Colon (tissue), 2 donors: ENCODE data around the gene CRY2.

Source experiments
- FAIRE-seq: peaks from 2 replicates; lab custom pipeline; 2012; peaks lifted over from hg19 to GRCh38; lab: Jason Lieb, UNC
- donor health status: control.
- donor health status: control.

Gene CRY2

GRCh38 chr11:45918331-45918941 is 71.2 kb downstream of the CRY2 start:
- no peak for FAIRE-seq

DNA sequence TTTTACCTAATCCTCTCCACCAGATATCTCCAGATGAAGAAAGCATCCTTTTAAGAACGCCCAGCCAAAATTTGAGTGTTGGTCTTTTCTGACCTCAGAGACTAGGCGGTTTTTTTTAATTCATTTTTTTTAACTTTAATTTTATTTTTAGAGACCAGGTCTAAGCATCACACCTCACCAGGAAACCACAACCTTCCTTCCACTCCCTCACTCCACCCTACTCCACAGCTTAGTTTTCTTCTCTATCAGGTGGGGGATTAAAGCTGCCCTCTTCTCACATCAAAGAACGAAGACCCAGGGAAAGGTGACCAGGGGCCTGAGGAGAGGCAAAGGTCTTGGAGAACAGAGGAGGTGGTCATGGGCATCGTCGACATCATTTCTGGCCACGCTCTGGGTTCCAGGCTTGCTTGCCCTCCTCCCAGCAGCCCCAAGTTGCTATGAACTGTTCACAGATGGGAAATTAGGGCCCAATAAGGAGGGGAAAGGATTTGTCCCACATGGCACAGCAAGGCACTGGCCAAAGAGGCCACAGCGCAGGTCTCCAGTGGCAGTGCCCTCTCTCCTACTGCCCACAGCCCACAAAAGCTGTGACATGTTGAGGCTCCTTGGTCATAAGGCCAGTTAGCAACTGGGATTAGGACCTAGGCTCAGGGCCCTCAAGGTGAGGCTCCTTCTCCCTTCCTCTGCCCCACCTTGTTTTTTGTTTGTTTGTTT is 71.8 kb downstream of the CRY2 start:
- FAIRE-seq: no peak

DNA sequence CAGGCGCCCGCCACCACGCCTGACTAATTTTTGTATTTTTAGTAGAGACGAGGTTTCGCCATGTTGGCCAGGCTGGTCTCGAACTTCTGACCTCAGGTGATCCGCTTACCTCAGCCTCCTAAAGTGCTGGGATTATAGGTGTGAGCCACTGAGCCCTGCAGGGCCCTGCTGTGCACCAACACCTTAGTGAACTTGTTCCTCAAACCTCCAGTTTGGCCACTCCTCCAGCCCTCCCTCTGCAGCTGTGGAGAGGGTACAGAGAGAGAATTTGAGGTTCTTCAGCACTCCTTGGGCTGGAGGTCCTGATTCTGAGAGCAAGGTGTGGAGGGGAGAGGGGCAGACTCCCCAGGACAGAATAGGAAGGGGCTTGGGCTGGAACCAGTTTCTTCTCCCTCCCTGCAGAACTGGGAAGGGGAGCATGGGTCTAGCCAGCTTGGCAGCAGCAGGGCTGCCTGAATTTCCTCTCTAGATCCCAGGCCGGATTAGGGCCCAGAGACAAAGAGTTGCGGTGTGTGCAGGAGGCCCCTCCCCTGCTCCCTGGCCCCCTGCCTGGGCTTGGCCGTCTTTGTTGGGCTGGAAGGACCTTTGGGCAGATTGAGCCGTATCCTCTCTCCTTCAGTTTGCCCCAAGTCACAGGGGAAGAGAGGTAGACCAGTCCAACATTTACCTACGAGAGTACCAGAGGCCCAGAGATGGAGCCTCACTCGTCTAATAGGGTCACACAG is 72.7 kb downstream of the CRY2 start:
- no peak for FAIRE-seq

DNA sequence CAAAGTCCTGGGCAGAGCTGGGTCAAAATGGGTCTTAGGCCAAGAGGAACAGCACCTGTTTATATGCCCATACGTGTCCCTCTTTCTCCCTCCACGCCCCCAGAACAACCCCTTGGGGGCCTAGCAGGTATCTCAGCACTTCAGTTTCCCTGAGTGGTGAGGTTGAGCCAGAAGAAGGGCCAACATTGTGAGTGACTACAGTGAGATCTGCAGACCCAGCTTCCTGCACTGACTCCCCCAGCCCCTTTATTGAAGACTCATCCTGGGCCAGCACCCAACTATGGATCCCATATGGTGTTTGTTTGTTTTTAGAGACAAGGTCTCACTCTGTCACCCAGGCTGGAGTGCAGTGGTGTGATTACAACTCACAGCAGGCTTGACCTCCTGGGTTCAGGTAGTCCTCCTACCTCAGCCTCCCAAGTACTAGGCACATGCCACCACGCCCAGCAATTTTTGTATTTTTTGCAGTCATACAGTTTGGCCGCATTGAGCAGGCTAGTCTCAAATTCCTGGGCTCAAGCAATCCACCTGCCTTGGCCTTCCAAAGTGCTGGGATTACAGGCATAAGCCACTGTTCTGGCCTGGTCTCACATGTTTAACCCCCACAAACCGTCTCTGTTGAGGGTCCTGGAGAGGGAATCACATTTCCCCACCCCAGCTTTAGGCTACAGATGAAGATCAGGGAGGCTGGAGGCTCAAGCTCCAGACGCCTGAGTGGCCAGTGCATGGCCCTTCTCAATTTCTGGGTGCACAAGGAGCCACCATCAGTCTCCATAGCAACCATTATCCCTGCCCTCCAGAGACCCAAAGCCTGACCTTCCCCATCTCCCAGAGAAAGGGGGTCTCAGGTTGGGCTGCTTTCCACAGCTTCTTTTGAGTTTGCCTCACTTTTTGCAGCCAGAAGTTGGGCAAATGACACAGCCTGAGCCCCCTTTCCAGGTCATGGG is 73.5 kb downstream of the CRY2 start:
- no peak for FAIRE-seq

DNA sequence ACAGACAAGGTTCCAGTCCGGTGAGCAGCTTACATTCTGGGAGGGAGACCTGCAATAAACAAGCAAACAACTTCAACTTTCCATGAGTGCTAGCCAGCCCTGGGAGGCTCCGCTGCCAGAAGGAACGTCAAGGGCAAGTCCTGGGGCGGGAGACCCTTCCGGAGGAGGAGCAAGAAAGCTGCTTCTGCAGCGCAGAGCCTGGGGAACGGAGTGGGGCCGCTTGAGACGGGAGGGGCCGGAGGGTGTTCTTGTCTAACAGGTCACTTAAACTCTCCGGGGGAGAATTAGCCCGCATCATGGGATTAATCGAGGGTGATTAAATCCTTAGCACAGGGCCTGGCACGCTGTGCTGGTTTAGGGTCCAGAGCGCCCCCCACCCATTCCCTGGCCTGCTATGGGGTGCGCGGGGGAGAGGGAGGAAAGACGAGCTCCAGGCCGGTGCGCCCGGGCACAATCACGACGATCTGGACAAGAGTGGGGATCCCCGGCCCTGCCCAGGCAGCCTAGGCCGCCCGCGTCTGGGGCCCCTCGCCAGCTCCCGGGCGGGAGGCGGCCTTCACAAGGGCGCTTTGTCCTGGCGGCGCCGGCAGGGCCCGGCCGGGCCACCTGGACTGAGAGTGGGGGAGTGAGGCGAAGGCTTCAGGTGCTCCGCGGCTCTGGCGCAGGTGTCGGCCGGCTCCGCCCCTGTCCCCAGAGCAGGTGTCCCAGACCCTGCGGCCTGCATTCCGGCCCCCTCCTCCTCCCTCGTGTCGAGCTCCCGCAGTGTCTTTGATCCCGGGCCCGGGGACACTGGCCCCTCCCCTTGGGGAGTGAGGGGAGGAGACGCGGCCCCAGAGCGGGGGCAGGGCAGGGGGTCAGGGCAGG is 74.5 kb downstream of the CRY2 start:
- FAIRE-seq: no peak

- no peak for FAIRE-seq
Measured at GRCh38 chr11:45922425-45923082, 75.3 kb downstream of the CRY2 start, which contains the start of gene LARGE2. Gene LARGE2, plus strand, starts transcription at chr11:45922656. Its CDS starts 227 bp downstream, at chr11:45922883.

DNA sequence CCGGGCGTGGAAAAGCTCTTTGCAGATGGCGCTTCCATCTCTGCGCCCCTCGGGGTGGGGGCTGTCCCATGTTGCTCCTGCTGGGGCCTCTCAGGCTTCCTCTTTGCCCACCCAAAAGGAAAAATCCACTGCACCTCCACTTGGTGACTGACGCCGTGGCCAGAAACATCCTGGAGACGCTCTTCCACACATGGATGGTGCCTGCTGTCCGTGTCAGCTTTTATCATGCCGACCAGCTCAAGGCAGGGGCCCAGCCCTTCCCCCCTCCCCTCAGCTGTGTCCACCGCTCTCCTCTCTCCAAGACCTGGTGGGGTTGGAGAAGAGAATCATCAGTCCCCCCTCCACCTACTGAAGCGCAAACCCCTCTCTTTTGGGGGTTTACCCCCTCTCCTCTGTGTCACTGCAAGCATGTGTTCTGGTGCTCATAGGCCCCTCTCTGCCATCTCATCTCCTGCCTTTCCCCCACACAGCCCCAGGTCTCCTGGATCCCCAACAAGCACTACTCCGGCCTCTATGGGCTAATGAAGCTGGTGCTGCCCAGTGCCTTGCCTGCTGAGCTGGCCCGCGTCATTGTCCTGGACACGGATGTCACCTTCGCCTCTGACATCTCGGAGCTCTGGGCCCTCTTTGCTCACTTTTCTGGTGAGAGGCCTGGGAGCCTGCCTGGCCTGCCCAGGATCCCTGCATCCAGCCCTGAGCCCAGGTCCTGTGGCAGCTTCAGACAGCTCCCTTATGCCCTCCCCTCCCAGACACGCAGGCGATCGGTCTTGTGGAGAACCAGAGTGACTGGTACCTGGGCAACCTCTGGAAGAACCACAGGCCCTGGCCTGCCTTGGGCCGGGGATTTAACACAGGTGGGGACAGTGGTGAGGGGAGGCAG is 77.0 kb downstream of the CRY2 start:
- no peak for FAIRE-seq

GRCh38 chr11:45924927-45925326 is 77.7 kb downstream of the CRY2 start:
- no peak for FAIRE-seq

DNA sequence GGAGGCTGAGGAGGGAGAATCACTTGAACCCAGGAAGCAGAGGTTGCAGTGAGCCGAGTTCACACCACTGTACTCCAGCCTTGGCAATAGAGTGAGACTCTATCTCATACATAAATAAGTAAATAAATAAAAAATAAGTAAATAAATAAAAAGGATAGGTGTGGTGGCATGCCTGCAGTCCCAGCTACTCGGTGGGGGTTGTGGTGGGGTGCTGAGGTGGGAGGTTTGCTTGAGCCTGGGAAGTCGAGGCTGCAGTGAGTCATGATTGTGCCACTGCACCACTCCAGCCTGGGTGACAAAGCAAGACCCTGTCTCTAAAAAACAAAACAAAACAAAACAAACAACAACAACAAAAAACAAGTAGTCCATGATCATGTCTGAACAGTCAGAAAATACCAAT is 78.3 kb downstream of the CRY2 start:
- FAIRE-seq: no peak

- no peak for FAIRE-seq
Measured at GRCh38 chr11:45926001-45926401, 78.7 kb downstream of the CRY2 start.

DNA sequence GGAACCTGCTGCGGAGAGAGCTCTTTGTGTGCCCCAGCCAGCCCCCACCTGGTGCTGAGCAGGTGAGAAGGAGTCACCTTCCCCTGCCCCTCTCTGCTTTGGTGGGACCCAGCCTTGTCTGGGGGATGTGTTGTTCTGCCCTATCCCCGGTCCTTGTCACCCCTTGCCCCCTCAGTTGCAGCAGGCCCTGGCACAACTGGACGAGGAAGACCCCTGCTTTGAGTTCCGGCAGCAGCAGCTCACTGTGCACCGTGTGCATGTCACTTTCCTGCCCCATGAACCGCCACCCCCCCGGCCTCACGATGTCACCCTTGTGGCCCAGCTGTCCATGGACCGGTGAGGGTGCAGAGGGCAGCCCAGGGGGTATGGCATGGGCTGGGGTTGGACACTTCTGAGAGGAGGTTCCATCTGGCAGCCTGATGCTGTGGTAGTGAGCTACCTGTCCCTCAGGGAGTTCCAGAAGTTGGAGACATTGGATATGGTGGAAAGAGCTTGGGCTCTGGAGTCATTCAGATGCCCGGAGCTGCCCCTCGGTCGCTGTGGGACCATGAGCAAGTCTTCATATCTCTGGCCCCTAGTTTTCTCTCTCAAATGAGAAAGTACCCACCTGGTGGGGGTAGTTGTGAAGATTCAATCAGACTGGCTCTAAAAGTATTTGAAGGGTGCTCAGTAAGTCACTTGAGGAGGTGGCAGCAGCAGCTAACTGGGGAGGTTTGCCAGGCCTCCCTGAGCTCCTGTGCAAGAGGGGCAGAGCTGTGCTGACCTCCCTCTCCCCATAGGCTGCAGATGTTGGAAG is 79.5 kb downstream of the CRY2 start:
- FAIRE-seq: no peak

DNA sequence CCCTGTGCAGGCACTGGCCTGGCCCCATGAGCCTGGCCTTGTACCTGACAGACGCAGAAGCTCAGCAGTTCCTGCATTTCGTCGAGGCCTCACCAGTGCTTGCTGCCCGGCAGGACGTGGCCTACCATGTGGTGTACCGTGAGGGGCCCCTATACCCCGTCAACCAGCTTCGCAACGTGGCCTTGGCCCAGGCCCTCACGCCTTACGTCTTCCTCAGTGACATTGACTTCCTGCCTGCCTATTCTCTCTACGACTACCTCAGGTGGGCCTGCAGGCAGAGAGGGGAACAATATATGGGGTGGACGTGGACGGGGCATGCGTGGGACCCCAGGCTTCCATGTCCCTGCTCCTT is 80.0 kb downstream of the CRY2 start:
- no peak for FAIRE-seq

DNA sequence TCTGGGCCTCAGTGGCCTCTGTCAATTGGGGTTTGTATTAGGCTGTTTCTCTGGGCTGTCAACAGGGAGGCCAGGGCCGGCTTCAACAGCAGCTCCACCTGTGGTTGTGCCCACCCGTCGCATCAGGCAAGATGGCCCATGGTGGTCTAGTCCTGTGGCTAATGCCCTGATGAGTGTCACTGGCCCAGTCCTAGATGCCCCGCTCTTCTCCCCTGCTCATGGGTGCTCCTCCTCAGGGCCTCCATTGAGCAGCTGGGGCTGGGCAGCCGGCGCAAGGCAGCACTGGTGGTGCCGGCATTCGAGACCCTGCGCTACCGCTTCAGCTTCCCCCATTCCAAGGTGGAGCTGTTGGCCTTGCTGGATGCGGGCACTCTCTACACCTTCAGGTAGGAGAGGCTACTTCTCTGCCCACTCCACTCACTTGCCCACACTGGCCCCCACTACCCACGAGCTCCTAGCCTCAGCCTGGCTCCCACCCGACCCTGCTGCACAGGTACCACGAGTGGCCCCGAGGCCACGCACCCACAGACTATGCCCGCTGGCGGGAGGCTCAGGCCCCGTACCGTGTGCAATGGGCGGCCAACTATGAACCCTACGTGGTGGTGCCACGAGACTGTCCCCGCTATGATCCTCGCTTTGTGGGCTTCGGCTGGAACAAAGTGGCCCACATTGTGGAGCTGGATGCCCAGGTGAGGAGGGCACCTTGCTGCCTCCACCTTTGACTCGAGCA is 80.6 kb downstream of the CRY2 start:
- FAIRE-seq: no peak

GRCh38 chr11:45928535-45929215 is 81.4 kb downstream of the CRY2 start:
- no peak for FAIRE-seq

DNA sequence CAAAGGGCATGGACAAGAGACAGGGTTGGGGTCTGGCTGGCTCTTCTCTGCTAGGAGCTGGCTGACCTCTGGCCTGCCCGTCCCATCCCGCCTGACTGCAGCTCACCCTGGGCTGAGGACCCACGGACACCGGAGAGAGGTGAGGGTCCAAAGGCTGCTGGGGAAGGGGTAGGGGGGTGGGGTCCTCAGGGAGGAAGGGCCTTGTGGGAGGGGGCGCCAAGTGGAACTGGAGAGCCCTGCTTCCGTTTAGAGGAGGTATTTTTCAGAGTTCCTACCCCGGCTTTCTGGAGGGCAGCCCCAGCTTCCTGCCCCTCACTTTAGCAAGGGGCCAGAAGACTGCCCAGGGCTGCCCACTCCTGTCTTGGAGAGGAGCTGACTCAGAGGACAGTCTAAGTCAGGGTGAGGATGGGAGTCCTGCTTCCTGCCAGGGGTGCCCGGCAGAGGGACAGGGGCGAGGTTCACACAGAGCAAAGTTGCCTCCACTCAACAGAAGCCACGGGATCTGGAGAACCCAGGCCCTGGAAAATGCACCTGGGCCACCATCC is 82.3 kb downstream of the CRY2 start:
- no peak for FAIRE-seq

- no peak for FAIRE-seq
Measured at GRCh38 chr11:45930031-45930794, 82.9 kb downstream of the CRY2 start.
